ENCODE measurements around the gene WTIP.
"Not testable (repeated sequence)": the region's sequence is repeated elsewhere in the genome, so short reads cannot be mapped to it uniquely, and the experiment has no call there.

The WTIP gene

DNA sequence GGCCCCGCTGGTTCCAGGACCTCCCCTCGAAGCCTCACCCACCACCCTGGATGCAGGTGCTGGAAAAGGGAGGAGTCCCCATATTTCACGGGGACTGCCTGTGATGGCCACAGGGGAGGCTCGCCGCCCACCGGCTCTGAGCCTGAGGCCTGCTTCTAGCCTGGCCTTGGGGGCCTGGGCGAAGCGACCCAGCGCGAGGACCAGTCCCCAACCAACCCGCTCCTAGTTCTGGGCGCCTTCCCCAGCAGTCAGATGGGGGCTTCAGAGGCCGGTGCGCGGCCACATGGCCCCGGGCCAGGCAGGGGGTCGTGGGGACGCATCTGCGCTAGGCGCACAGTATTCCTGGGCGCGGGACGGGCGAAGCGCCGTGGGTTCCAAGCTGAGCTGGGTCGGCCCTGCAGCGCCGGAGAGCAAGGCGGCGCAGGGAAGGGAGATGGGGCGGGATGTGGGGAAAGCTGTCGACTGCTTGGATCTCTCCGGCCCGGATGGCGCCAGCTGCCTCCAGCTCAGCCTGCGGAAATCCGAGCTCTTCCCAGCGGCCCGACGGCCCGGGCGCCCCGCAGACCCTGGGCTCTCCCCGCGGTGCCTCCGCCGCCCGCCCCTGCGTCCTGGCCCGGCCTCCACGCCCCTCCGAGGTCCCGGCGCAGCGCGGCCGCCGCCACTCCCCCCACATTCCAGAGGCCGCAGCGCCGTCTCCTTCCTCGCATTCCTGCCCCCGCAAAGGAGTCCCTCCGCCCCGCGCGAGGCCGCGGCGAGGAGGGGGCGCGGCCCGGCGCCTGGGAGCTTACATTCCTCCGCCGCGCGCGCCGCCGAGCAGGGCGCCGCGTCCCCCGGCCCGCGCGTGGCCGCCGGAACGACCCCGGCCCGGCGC is at the start of gene WTIP:
Gene WTIP (plus strand): TSS at position 788 of the 871 bp plus-strand sequence. CDS start 217 bp downstream, outside the sequence.
- DNase-seq = no peak

DNA sequence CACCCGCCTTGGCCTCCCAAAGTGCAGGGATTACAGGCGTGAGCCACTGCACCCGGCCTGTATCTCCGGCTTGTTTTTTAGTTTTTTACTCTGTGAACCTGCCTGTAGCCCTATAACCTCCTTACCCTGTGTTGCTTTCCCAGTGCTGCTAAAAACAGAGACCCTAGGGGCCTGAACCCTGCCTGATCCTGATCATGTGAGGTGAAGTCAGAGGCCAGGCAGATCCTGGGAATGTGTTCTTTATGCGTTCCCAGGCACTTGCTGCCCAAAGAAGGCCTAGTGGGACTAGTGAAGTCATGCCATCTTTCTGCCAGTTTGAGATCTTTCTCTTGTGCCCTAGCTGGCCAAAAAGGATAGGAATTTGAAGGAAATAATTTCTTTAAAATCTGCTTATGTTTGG is 48.8 kb upstream of the WTIP start:
- DNase-seq = no peak

DNA sequence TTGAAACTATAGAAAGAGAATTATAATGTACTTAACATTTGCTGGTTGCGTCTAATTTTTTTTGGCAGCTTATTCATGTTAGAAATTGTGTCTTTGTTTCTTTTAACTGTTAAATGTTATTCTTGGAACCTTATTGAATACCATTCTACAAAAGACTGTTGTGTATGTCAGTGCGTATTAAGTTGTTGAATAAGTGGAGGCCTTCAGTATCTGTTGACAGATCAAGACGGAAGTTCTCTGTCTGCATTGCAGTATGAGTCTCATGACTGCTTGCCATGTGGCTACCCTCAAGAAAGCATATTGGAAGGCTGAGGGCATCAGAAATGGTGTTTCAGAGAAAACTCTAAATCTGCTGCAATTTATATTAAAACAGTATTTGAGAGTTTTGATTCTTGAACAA is 44.8 kb upstream of the WTIP start:
- DNase-seq = no peak

DNA sequence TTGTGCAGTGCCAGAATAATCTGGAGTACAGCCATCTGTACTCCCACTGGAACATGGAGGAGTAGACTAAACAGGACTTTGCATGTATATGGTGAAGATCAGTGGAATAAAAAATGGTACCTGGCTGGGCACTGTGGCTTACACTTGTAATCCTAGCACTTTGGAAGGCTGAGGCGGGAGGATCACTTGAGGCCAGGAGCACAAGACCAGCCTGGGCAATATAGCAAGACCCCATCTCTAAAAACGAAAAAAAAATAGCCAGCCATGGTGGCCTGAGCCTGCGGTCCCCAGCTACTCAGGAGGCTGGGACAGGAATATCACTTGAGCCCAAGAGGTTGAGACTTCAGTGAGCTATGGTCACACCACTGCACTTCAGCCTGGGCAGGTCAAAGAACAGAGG is 33.4 kb upstream of the WTIP start:
- DNase-seq = no peak

DNA sequence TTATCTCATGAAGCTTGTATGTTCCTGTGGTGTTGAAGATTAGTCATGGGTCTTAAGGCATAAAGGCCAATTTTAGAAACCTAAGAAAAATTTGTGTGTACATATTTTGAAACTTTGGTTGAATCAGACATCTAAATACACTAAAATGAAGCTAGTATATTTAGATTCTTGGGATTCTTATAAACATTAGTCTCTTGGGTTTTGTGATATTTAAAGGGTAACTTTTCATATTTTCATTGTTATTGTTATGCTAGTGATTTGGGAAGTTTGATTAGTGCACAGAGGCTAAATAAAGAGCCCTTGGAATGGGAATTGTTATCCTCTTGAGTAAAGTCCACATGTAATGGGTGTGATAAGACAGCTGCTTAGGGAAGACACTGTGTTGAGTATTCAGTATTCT is 28.8 kb upstream of the WTIP start:
- no peak for DNase-seq

DNA sequence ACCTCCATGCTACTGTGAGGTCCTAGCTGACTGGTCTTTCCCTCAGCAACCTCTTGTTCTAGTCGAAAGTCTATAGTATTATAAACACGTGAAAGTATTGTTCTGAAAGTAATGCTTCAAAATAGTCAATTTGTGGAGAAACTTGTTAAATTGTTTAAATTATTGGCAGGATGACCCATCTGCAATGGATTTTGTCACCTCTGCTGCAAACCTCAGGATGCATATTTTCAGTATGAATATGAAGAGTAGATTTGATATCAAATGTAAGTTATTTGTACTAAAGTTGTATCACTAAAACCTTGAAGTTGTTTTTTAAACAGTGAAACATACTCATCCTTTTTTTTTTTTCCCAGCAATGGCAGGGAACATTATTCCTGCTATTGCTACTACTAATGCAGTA is 27.5 kb upstream of the WTIP start:
- no peak for DNase-seq

DNA sequence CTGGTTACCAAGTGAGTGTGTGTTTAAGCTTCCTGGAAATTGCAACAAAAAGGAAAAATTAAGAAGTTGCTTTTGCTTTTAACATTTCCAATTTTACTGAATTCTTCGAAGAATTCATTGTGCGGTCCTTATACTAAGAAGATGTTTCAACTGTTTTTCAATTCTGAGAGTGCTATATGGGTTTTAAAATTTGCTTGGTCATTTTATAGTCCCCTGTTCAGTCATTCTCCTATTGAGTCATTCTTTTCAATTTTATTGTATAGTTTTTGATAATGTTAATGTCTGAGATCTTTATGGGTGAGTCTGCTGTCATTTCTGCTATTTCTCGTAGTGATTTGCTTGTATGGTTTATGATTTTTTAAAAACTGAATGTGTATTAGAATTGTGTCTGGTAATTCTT is 26.9 kb upstream of the WTIP start:
- DNase-seq = no peak

DNA sequence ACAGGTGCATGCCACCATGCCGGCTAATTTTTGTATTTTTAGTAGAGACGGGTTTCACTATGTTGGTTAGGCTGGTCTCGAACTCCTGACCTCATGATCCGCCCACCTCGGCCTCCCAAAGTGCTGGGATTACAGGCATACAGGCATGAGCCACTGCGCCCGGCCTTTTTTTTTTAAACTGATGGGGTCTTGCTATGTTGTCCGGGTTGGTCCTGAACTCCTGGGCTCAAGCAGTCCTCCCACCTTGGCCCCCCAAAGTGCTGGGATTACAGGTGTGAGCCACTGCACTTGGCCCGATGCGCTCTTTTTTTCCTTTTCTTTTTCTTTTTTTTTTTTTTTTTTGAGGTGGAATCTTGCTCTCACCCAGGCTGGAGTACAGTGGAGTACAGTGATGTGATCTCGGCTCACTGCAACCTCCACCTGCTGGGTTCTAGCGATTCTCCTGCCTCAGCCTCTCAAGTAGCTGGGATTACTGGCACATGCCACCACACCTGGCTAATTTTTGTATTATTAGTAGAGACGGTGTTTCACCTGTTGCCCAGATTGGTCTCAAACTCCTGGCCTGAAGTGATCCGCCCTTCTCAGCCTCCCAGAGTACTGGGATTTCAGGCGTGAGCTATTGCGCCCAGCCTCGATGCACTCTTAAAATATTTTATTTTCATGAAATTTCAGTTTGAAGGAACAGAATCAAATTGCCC is 25.6 kb upstream of the WTIP start:
- not testable (repeated sequence) for DNase-seq

DNA sequence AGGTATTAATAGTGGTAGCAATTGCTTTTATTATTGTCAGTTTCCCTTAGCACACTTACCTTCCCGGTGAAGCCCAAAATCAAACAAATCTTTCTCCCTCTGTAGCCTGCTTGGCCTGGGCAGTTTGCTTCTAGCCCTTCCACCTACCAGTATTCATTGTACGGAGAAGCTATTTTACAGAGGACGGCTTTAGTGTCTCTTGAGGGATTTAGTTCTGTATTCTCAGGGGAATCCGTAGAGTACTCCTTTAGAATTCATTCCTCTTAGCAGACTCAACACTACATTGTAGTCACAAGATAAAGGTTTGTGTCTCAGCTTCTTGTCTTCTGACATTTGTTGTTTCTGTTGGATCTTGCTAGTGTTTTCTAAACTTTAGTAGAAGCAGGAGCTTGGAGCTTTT is 24.1 kb upstream of the WTIP start:
- no peak for DNase-seq

DNA sequence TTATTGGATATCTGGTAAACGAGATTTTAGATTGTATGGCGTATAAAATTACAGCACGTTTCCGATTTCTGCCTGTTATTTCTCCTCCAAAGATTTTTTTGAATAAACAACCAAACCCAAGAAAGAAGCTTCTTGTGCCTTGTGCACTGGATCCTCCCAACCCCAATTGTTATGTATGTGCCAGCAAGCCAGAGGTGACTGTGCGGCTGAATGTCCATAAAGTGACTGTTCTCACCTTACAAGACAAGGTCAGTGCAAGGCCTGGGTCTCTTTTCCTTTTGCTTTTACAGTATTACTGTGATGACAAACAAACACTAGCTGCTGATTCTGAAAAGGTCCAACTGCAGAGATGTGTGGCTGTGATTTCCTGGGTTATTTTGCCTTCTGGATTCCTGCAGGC is 22.9 kb upstream of the WTIP start:
- DNase-seq = no peak

DNA sequence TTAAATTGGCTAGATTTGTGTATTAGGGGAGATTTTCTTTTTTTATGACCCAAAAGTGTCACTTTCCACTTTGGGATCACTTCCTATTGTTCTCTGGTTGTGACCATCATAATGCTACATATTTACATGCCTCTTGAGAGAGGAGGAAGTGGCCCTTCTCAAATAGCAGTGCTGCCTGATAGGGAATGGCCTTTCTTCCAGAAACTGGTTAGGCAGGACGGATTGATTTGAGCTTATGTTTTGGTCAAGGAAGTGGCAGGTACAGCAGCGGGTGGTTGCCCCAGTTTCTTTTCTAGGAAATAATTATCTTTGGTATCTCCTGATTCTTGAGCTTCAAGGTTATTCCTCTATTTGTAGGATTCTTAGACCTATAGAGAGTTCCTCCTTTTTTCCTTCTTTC is 21.9 kb upstream of the WTIP start:
- DNase-seq = no peak

DNA sequence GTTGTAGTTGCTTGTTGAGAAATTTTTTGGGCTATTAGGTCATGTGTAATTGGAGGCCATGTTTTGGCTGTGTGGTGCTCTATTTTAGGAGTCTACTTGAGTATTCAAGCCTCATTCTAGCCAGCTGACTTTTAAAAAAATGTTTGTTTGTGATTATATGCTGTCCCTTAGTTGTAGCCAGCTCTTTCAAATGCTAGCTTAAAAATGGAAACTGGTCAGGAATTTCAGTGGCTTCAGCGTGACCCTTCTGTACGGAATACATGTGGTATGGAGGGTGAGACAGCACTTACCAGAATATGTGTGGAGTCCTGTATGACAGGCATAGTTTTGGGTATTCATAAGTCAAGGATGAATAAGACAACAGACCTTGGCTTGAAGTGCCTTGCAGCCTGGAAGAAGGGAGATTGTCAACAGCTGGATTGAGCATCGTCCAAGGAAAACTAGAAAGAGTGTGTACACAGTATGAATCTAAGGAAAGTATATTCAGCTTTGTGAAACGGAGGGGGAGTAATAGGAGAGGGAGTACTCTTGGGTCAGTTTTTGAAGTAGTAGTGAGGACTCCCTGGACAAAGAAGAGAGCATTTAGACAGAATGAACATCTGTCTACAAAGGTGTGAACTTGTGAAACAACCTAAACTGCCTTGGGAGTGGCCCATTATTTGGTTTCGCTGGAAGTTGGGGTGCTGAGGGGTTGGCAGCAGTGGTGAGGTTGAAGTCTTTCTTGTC is 20.0 kb upstream of the WTIP start:
- DNase-seq = no peak

DNA sequence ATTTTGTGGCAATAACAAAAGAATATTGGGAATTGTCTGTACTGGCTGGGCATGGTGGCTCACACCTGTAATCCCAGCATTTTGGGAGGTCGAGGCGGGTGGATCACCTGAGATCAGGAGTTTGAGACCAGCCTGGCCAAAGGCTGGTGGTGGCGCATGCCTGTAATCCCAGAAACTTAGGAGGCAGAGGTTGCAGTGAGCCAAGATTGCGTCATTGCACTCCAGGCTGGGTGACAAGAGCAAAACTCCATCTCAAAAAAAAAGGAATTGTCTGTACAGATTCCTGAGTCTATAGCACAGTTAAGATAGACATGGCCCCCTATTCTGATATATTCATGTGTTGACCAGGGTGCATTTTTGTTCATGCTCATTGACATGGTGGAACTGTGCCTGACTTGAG is 16.8 kb upstream of the WTIP start:
- not testable (repeated sequence) for DNase-seq

DNA sequence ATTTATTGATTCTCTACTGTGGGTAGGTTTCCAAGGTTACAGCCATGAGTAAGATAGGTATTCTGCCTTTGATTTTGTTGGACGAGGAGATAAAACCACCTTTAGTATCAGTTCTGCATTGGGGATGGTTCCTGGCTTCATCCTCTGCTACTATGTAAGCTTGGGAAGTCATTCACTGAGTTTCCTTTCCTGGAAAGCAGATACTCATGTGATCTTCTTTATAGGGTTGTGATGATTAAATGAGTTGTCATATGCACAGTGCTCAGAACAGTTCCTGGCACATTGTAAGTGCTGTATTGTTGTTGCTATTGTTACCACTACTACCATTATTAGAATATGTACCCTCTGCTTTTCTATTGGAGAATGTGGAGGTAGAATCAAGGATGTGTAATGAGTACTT is 13.1 kb upstream of the WTIP start:
- no peak for DNase-seq

DNA sequence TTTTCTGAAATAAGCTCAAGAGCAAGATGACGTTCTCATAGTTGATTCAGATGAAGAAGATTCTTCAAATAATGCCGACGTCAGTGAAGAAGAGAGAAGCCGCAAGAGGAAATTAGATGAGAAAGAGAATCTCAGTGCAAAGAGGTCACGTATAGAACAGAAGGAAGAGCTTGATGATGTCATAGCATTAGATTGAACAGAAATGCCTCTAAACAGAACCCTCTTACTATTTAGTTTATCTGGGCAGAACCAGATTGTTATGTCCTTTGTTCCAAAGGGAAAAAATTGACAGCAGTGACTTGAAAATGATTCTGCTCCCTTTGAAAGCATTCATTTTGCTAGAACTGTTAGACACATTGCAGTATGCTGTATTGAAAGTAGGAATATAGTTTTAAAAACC is 12.5 kb upstream of the WTIP start:
- DNase-seq = not testable (repeated sequence)

DNA sequence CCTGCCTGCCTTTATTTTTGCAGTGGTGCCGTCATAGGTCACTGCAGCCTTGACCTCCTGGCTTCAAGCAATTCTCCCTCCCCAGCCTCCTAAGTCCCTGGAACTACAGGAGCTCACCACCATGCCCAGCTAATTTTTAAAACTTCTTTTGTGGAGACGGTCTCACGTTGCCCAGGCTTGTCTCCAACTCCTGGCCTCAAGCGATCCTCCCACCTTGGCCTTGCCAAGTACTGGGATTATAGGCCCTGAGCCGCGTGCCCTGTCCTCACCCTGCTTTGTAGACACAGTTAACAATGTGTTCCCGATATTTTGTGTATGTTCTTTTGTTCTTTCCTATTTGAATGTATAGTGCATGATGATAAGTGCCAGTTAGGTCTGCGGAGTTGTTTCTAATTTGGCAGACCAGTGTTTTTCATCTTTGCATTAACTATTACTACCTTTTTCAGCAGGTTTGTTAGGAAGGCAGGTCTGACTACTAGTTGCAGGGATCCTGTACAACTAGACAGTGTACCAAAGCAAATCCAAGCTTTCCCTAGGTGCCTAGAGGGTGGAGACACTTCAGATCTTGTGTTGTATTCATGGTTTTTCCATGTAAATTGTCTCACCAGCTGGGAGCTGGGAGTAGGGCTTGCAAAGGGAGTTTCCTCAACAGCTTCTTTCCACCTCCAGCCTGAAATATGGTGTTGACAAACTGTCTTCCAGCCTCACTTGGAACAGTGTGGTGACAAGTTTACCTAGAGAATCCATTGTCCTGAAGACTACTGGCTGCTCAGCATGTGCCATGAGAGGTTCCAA is 9.5 kb upstream of the WTIP start:
- no peak for DNase-seq

DNA sequence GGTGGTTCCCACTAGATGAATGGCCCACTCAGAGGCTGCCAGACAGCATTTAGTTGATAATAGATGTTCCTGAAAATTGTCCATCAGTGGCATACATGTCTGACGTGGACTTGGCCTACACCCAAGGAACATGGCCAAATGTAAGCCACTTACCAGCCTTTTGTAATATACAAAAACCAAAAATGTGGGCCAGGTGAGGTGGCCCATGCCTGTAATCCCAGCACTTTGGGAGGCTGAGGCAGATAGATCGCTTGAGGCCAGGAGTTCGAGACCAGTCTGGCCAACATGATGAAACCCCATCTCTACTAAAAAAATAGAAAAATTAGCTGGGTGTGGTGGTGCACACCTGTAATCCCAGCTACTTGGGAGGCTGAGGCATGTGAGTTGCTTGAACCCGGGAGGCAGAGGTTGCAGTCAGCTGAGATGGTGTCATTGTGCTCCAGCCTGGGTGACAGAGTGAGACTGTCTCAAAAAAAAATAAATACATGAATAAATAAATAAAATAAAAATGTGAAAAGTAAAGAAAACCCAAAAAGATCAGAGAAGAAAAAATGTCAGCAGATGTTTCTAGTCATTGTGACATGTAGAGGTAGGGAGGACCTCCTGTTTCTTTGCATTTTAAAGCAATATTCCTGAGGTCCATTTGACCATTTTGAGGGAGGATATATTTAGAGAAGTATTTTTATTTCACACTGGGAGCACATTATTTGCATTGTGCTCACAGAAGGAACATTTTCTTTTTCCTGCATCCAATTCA is 7.1 kb upstream of the WTIP start:
- no peak for DNase-seq

DNA sequence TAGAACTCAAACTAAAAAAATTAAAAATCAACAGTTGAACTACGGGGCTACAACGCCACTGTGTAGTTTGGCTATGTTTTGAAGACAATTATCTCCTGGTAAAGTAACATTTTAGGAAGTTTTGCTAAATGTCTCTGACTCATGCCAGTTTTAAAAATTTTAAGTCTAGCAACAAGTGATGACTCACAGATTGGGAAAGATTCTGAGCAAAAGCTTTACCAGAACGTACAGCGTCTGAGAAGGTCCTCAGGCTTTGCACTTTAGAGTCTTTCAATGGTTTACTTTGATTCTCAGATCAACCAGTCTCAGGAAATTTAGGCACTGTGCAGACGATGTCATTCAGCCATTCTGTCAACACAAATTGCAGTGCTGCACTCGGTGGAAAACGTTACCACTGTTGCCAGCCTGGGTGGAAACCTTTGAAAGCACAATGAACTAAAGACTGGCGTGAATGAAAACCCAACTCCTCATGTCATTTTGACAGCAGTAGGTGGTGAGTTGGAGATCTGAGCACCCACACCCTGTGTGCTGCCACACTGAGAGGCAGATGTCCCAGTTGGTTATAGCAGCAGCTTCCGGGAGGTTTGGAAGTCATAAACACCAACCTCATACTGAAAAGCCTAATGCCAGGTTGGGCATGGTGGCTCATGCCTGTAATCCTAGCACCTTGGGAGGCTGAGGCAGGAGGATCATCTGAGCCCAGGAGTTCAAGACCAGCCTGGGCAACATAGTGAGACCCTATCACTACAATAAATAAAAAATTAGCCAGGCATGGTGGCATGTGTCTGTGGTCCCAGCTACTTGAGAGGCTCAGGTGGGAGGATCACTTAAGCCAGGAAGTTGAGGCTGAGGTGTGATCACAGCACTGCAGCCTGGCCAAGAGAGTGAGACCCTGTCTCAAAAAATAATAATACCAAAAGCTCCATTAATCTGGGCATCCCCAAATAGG is 6.3 kb upstream of the WTIP start:
- DNase-seq = no peak

DNA sequence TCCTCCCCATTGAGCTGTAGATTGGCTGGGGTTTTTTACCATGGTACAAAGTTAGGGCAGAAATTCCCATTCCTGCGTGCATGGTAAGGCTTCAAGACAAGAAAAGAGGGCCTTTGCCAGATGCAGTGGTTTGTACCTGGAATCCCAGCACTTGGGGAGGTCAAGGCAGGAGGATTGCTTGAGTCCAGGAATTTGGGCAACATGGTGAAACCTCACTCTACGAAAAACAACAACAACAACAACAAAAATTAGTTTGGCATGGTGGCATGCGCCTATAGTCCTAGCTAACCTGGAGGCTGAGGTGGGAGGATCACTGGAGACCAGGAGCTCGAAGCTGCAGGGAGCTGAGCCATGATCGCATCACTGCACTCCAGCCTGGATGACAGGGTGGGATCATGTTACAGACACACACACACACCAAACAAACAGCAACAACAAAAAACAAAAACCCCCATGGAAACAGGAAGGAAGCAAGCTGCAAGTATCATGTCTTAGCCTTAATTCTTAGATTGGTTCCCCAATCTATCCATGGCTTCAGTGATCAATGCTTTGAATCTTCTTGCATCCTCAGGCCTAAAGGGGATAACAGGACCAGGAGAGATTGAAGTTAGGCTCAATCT is 5.5 kb upstream of the WTIP start:
- no peak for DNase-seq

DNA sequence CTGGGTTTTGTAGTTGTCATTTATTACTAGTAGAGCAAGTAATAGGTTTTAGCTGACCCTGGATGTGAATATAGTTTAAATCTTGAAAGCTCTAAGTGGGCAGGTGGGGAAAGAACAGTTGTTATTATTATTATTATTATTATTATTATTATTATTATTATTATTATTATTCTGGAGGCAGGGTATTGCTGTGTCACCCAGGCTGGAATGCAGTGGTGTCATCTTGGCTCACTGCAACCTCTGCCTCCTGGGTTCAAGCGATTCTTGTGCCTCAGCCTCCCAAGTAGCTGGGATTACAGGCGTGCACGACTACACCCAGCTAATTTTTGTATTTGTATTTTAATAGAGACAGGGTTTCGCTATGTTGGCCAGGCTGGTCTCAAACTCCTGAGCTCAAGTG is 3.1 kb upstream of the WTIP start:
- DNase-seq = not testable (repeated sequence)

All from cortex of kidney (tissue), 1 donor.